Subcutaneous preadipocyte (primary cell): Measurements from ENCODE around the gene XRN1. TPM values are rescaled to one million over a fixed set of nuclear protein-coding genes. Genes with fewer than 3 reads are reported as not detected.

Experiments
- small RNA-seq: library from RNA; depleted of rRNA; stranded (forward); fragments of <200 nt; gene quantifications from one replicate; pipeline ENCODE3, GENCODE V24; 2012
- total RNA-seq: library from RNA; depleted of rRNA; stranded (reverse); fragments of >200 nt; gene quantifications from 2 replicates; pipeline ENCODE4 v1.2.3, GENCODE V29; 2012

The XRN1 gene, protein sequence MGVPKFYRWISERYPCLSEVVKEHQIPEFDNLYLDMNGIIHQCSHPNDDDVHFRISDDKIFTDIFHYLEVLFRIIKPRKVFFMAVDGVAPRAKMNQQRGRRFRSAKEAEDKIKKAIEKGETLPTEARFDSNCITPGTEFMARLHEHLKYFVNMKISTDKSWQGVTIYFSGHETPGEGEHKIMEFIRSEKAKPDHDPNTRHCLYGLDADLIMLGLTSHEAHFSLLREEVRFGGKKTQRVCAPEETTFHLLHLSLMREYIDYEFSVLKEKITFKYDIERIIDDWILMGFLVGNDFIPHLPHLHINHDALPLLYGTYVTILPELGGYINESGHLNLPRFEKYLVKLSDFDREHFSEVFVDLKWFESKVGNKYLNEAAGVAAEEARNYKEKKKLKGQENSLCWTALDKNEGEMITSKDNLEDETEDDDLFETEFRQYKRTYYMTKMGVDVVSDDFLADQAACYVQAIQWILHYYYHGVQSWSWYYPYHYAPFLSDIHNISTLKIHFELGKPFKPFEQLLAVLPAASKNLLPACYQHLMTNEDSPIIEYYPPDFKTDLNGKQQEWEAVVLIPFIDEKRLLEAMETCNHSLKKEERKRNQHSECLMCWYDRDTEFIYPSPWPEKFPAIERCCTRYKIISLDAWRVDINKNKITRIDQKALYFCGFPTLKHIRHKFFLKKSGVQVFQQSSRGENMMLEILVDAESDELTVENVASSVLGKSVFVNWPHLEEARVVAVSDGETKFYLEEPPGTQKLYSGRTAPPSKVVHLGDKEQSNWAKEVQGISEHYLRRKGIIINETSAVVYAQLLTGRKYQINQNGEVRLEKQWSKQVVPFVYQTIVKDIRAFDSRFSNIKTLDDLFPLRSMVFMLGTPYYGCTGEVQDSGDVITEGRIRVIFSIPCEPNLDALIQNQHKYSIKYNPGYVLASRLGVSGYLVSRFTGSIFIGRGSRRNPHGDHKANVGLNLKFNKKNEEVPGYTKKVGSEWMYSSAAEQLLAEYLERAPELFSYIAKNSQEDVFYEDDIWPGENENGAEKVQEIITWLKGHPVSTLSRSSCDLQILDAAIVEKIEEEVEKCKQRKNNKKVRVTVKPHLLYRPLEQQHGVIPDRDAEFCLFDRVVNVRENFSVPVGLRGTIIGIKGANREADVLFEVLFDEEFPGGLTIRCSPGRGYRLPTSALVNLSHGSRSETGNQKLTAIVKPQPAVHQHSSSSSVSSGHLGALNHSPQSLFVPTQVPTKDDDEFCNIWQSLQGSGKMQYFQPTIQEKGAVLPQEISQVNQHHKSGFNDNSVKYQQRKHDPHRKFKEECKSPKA (N-terminal part only)
- 30.9 and 37.7 TPM in 2 replicates for total RNA-seq

DNA sequence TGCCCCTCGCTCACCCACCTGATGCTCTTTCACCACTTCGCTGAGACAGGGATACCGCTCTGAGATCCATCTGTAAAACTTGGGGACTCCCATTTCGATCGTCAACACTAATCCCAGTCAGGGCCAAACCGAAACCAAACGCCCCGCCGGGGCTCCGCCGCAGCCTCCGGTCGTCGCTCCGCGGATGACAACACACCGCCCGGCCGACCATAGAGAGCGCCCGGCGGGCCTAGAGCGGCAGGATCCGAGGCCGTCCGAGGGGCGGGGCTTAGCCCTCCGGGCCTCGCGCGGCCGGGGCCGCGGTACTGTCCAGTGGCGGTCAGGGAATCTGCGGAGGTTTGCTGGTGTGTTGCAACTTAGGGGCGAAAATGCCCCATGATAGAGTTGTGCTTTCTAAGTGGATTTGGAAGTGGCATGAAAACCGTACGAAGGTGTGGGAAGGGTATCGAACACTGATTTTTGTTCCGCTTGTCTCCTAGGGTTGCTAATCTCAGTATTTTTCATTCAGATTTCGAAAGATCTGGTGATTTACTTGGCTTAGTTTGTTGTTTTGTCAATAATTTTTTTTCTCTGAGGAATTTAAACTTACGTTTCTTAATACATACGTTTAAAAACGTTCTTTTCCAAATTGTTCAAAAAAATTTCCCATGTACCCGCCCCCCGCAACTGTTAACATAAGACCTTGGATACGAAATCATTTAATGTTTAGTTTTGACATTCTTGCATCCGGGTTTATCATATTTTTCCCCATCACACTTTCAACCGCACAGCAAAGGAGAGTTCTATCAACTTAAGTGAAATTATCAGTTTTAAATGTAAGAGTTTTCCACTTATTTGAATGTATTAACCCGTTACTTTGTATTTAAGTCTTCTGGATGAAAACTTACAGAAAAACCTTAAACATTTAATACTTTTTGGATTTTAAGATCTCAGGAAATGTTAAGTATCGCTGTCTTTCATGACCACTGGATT is at the start of gene XRN1:
Gene XRN1 (minus strand): TSS at position 186 of the 972 bp plus-strand sequence. CDS start 93 bp downstream, at position 93.

Small RNA genes within 50 kb of the gene (small RNA-seq; reads per million reads assigned to genes)
- gene RNU1-100P (not detected), gene RNU6-1294P (not detected)

Other genes with a start within 250 kb of the XRN1 start
- 17.6 and 19.0 TPM in 2 replicates for gene GK5, start 222.5 kb downstream of the XRN1 start, total RNA-seq
- 33.1 and 36.8 TPM in 2 replicates for gene ATR, start 130.7 kb upstream of the XRN1 start, total RNA-seq
- gene PLS1, start 148.4 kb upstream of the XRN1 start, total RNA-seq = under 0.01 and 0.59 TPM in 2 replicates